HL-60 (cell line): ENCODE results near the gene SORCS1.

Experiments used
- CTCF ChIP-seq: IDR thresholded peaks from one replicate; pipeline ENCODE4 v1.5.1; 2011; ENCODE audit warnings: low read length, control low read depth, inconsistent platforms; ENCODE audit not compliant: insufficient read depth
- GABPA ChIP-seq: IDR thresholded peaks from 2 replicates; pipeline ENCODE4 v1.6.1; 2012; ENCODE audit warnings: low read depth
- POLR2AphosphoS5 ChIP-seq: IDR thresholded peaks from 2 replicates; pipeline ENCODE4 v1.6.1; 2012; ENCODE audit warnings: low read depth

GRCh38 chr10:106920538-106920937 is 244.0 kb downstream of the SORCS1 start:
- TF ChIP-seq GABPA (no peak), CTCF (no peak), POLR2AphosphoS5 (no peak)
